ENCODE data around the gene COX17.

COX17 gene

DNA sequence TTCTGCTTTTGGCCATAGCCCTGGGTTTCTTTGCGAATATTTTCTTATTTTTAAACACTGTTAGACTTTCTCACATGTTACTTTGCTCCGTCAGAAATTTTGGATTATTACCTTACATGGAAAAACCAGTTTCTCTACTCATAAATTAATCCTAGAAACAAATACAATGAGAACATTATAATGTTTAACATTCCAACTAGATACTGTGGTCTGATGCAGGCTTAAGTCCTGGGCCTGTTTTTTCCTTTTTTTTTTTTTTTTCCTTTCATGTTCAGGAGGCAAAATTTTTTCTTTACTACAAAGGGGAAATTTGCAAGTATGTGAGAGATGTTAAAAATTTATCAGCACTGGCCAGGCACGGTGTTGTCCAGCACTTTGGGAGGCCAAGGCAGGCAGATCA lies 45.7 kb downstream of the COX17 start:
- Histone ChIP-seq H3K4me3 (ENCODE audit: low read depth, low read length, poor library complexity, severe bottlenecking) (no peak overlapping the region), H3K27me3 (ENCODE audit: insufficient read depth, low read length) (0 out of 2 replicates have a peak, but pooled peaks cover 2% of the 10 kb centered on the region), H2AFZ (ENCODE audit: low read length) (no peak overlapping the region), H4K20me1 (ENCODE audit: insufficient read depth, low read length) (no peaks in the 10 kb centered on the region), H3K27ac (ENCODE audit: low read depth, low read length, poor library complexity, severe bottlenecking) (no peak overlapping the region), H3K9me3 (ENCODE audit: low read length) (no peaks in the 10 kb centered on the region), H3K9ac (ENCODE audit: low read length) (no peak overlapping the region), H3K4me1 (ENCODE audit: insufficient read depth, low read length, severe bottlenecking) (no peaks in the 10 kb centered on the region), H3F3A (ENCODE audit: insufficient read depth, low read length) (no peaks in the 10 kb centered on the region), H3K36me3 (ENCODE audit: insufficient read depth, low read length) (no peaks in the 10 kb centered on the region), H3K9me2 (ENCODE audit: low read depth, low read length) (no peaks in the 10 kb centered on the region), H3K79me2 (ENCODE audit: insufficient read depth, low read length) (no peaks in the 10 kb centered on the region), H3K4me2 (ENCODE audit: low read length) (no peak overlapping the region)
- TF ChIP-seq, protein P1, sequence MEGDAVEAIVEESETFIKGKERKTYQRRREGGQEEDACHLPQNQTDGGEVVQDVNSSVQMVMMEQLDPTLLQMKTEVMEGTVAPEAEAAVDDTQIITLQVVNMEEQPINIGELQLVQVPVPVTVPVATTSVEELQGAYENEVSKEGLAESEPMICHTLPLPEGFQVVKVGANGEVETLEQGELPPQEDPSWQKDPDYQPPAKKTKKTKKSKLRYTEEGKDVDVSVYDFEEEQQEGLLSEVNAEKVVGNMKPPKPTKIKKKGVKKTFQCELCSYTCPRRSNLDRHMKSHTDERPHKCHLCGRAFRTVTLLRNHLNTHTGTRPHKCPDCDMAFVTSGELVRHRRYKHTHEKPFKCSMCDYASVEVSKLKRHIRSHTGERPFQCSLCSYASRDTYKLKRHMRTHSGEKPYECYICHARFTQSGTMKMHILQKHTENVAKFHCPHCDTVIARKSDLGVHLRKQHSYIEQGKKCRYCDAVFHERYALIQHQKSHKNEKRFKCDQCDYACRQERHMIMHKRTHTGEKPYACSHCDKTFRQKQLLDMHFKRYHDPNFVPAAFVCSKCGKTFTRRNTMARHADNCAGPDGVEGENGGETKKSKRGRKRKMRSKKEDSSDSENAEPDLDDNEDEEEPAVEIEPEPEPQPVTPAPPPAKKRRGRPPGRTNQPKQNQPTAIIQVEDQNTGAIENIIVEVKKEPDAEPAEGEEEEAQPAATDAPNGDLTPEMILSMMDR (IDR thresholded peaks at IDR 0.05; ENCODE audit: low read length): no peak
- TF ChIP-seq EZH2 (IDR thresholded peaks at IDR 0.05; ENCODE audit: borderline replicate concordance, low read length): no peak

DNA sequence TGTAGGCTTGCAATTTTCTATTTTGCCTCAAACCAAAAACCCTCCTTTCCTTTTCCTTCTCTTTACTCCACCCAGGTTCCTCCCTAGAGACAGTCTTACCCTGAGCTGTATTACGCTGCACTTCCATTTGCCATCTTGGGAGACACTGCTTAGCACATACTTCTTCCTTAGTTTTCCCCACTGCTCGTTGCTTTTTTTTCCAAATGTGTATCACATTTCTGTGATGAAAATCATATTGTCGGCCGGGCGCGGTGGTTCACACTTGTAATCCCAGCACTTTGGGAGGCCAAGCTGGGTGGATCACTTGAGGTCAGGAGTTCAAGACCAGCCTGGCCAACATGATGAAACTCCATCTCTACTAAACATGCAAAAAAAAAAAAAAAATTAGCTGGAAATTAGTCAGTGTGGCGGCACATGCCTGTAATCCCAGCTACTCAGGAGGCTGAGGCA lies 46.3 kb downstream of the COX17 start:
- no peaks in the 10 kb centered on the region for H3K9me2 ChIP-seq (ENCODE audit: low read depth, low read length)
- H3K4me2 ChIP-seq (ENCODE audit: low read length): no peak overlapping the region
- H3K27me3 ChIP-seq (ENCODE audit: insufficient read depth, low read length): 0 out of 2 replicates have a peak, but pooled peaks cover 7% of the 10 kb centered on the region
- H3K4me3 ChIP-seq (ENCODE audit: low read depth, low read length, poor library complexity, severe bottlenecking): no peak overlapping the region
- H3K27ac ChIP-seq (ENCODE audit: low read depth, low read length, poor library complexity, severe bottlenecking): no peak overlapping the region
- no peaks in the 10 kb centered on the region for H4K20me1 ChIP-seq (ENCODE audit: insufficient read depth, low read length)
- H3K4me1 ChIP-seq (ENCODE audit: insufficient read depth, low read length, severe bottlenecking): no peaks in the 10 kb centered on the region
- H3K79me2 ChIP-seq (ENCODE audit: insufficient read depth, low read length): no peaks in the 10 kb centered on the region
- H3K9me3 ChIP-seq (ENCODE audit: low read length): no peaks in the 10 kb centered on the region
- H3K9ac ChIP-seq (ENCODE audit: low read length): no peak overlapping the region
- no peaks in the 10 kb centered on the region for H3F3A ChIP-seq (ENCODE audit: insufficient read depth, low read length)
- no peak overlapping the region for H2AFZ ChIP-seq (ENCODE audit: low read length)
- H3K36me3 ChIP-seq (ENCODE audit: insufficient read depth, low read length): no peaks in the 10 kb centered on the region
- TF ChIP-seq, protein P1 (IDR thresholded peaks at IDR 0.05; ENCODE audit: low read length): no peak
- TF ChIP-seq EZH2 (IDR thresholded peaks at IDR 0.05; ENCODE audit: borderline replicate concordance, low read length): no peak

GRCh38 chr3:119630128-119630879 lies 46.9 kb downstream of the COX17 start:
- Histone ChIP-seq H3K27me3 (ENCODE audit: insufficient read depth, low read length) (0 out of 2 replicates have a peak, but pooled peaks cover 7% of the 10 kb centered on the region), H3K27ac (ENCODE audit: low read depth, low read length, poor library complexity, severe bottlenecking) (no peak overlapping the region), H3K36me3 (ENCODE audit: insufficient read depth, low read length) (no peaks in the 10 kb centered on the region), H3K9me2 (ENCODE audit: low read depth, low read length) (no peaks in the 10 kb centered on the region), H3K79me2 (ENCODE audit: insufficient read depth, low read length) (no peaks in the 10 kb centered on the region), H3K4me1 (ENCODE audit: insufficient read depth, low read length, severe bottlenecking) (no peaks in the 10 kb centered on the region), H3F3A (ENCODE audit: insufficient read depth, low read length) (no peaks in the 10 kb centered on the region), H4K20me1 (ENCODE audit: insufficient read depth, low read length) (no peaks in the 10 kb centered on the region), H2AFZ (ENCODE audit: low read length) (no peak overlapping the region), H3K9me3 (ENCODE audit: low read length) (no peaks in the 10 kb centered on the region), H3K4me3 (ENCODE audit: low read depth, low read length, poor library complexity, severe bottlenecking) (no peak overlapping the region), H3K9ac (ENCODE audit: low read length) (no peak overlapping the region), H3K4me2 (ENCODE audit: low read length) (no peak overlapping the region)
- TF ChIP-seq, protein P1 (IDR thresholded peaks at IDR 0.05; ENCODE audit: low read length): no peak
- no peak for TF ChIP-seq EZH2 (IDR thresholded peaks at IDR 0.05; ENCODE audit: borderline replicate concordance, low read length)

Data from OCI-LY1 (cell line).